AG20443 (cell line): ENCODE data around the gene ARHGEF6.
"Not testable (repeated sequence)": the region's sequence is repeated elsewhere in the genome, so short reads cannot be mapped to it uniquely, and the experiment has no call there.

Experiments used
- DNase-seq: peaks from one replicate; pipeline ENCODE4 v3.0.0; 2012; ENCODE audit warnings: low spot score, mixed read lengths

The ARHGEF6 gene

GRCh38 chrX:136783159-136783558 lies 2.4 kb upstream of the ARHGEF6 start:
- no peak for DNase-seq

- peak; percentile 27 for DNase-seq
These were observed 557 bp upstream of the ARHGEF6 start for GRCh38 chrX:136781180-136781797.

DNA sequence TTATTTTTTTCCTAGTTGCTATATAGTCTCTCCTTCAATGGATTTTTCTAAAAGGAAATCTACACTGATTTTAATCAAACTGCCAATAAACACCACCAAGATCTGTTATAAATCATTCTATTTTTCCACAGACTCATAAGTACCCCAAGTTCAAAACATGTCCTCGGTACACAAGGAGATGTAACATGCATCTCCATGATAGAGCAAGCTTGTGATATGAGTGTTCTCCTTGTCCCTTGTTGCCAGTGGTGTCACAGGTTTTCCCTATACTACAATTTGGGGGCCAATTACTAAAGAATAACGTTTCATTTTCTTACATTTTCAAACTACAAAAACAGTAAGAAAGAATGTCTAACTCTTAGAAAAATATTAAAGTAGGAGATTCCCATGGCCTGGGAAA lies 491 bp downstream of the ARHGEF6 start:
- DNase-seq: no peak

DNA sequence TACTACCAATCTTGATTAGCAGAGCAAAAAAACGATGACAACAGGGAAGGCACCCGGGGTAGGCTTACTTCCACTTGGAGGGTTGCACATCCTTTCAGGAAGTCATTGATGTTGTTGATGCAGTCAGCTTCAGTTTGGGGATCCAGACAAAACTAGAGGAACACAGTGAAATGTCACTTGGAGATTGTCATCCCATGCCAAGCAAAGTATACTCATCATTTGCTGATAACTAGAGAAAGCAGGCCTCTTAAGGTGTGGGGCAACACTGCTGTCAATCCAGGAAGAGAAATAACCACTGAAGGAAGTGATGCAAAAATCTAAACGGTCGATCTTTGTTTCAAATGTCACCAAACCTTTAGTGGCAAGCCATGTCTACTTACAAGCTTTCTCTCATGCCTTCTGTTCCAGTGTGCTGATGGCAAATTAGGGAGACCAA lies 1.4 kb downstream of the ARHGEF6 start:
- no peak for DNase-seq

GRCh38 chrX:136778916-136779315 lies 1.8 kb downstream of the ARHGEF6 start:
- no peak for DNase-seq

- DNase-seq: no peak
These were observed 2.7 kb downstream of the ARHGEF6 start for GRCh38 chrX:136778020-136778419.

DNA sequence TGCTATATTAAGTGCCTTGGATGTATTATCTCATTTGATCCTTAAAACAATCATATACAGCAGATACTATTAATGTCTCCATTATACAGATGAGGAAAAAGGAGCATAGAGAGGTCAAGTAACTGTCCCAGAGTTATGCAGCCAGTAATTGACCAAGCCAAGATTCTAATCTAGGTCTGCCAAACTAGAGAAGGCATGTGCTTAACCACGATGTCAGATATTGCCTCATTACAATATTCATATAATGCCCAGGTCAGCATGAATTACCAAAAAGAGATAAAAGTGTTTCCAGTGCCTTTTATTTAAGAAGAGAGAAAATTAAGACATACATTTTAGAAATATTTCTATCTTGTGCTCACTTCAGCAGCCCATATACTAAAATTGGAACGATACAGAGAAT lies 7.1 kb downstream of the ARHGEF6 start:
- no peak for DNase-seq

DNA sequence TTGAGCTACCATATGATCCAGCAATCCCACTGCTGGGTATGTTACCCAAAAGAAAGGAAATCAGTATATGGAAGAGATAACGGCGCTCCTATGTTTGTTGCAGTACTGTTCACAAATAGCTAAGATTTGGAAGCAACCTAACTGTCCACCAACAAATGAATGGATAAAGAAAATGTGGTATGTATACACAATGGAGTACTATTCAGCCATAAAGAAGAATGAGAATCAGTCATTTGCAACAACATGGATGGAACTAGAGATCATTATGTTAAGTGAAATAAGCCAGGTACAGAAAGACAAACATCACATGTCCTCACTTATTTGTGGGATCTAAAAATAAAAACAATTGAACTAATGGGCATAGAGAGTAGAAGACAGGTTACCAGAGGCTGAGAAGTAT lies 8.9 kb downstream of the ARHGEF6 start:
- DNase-seq: not testable (repeated sequence)

DNA sequence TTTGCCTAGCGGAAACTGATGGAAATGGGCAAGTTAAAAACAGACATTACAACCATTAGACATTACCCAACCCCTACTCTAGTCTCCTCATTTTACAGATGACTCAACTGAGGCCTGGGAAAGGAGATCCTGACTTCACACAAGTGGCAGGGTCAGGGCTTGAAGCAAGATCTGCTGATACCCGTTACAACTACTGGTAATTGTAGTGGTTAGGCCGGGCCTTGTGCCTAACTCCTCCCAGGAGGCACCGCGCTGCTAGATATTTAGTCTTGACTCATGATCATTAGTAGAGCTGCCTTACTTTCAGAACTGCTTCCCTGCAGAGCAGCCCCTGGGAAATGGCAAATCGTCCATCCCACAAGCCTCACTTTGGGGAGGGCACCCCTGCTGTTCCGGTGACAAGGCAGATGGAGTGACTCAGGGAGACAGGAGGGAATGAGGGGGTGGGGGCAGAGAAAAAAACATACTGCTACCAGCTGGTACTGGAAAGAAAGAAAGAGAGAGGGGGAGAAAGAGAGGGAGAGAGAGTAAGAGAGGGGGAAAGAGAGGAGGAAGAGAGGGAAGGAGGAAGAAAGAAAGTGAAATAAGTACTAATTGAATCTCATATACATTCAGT lies 12.2 kb downstream of the ARHGEF6 start:
- DNase-seq: peak; percentile 79

GRCh38 chrX:136767104-136767941 lies 13.4 kb downstream of the ARHGEF6 start:
- peak; percentile 65 for DNase-seq

DNA sequence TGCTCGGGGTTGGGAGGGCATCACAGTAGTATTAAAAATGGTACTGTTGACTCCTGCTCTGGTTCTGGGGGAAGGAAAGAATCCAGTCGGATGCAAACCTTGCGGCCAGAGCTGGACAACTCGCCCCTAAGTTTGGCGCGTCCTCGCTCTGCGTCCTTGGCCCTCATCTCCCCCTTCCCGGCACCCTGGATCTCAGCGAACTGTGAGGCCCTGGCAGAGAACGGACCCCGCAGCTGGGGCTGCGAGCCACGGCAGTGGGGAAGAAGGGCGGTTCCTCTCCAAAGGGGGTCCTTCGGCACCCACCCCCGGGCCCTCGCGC lies 14.0 kb downstream of the ARHGEF6 start:
- DNase-seq: peak; percentile 7

DNA sequence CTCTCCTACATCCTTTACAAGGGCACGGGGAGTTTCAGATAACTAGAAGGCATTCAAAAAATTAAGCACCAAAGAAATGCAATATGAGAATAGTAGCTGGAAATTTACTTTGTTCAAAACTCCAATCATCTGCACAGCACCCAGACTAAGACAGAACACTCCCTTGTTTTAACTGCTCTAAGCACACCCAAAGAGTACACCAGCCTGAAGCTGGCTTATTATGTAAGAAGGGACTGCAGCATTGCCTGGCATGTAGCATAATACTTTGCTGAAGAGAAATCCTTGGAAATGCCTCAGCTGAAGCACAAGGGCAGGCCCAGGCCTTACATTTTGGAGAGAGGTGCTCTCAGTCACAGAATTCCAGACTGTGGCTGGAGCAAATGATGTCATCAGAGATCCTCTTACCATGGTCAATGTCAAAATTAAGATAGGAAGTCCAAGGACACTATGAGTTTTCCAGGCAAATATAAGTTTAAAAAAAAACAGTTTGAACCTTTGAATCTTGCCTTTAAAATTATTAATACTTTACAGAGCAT lies 14.8 kb downstream of the ARHGEF6 start:
- peak; percentile 8 for DNase-seq

DNA sequence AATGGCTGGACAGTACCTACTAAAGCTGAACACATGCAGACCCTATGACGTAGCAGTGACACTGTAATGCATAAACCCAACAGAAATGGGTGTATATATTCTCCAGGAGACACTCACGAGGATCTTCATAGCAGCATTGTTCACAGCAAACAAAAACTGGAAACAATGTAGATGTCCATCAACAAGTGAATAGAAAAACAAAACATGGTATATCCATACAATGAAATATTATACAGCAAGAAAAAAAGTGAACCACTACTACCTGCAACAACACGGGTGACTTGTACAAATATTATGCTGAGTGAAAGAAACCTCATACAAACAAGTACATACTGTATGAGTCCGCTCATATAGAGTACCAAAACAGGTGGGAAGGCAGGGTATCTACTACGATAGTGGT lies 16.5 kb downstream of the ARHGEF6 start:
- DNase-seq: no peak

GRCh38 chrX:136762820-136763452 lies 17.8 kb downstream of the ARHGEF6 start:
- DNase-seq: no peak

GRCh38 chrX:136761421-136761820 lies 19.3 kb downstream of the ARHGEF6 start:
- DNase-seq: no peak

DNA sequence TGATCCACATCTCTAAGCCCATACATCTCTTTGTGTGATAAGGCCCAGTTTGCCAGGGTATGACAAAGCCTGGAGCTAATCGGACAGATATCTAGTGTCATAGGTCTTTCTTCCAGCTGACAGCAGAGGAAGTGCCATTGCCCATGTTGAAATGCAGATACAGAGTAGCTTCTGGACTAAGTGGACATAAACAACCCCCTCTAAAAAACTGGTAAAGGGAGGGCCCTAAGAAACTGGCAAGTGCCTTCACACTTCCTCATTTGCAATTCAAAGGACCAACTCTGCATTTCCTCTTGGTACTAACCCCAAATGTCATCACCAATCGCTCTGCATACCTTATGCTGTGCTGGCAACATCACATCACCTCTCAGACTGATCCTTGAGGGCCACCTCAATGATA lies 20.8 kb downstream of the ARHGEF6 start:
- DNase-seq: no peak

- no peak for DNase-seq
These were observed 25.3 kb downstream of the ARHGEF6 start for GRCh38 chrX:136755411-136755810.

- peak; percentile 45 for DNase-seq
These were observed 26.1 kb downstream of the ARHGEF6 start for GRCh38 chrX:136754651-136755050.

GRCh38 chrX:136752796-136753195 lies 27.9 kb downstream of the ARHGEF6 start:
- peak; percentile 51 for DNase-seq

- DNase-seq: no peak
These were observed 28.4 kb downstream of the ARHGEF6 start for GRCh38 chrX:136752346-136752745.

DNA sequence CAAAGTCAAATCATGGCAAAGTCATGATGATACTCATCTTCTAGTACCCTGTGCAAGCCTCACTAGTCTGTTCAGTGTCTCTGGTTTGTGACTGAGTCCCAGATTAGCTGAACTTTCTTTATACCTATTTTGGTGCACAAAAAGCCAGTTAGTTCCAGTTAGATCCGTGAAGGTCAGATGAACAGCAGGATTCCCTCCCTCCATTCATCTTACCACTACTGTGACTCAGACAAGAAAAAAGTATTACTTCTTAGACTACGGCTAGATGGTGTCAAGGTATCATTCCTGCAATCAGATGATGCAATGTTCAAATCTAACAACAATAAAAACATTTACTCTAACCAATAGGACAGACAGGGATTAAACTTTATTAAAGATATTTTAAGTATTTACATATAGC lies 30.4 kb downstream of the ARHGEF6 start:
- no peak for DNase-seq
